PC-3 (cell line): ENCODE measurements around the gene CWF19L1. TPM values are rescaled to one million over a fixed set of nuclear protein-coding genes. Genes with fewer than 3 reads are reported as not detected.
"Not testable (repeated sequence)": the region's sequence is repeated elsewhere in the genome, so short reads cannot be mapped to it uniquely, and the experiment has no call there.

ENCODE experiments used
- ATAC-seq: fragments of 200-7000 bp; cut with Tn5 transposase; 2 replicates; pipeline ENCODE4 v1.9.1; 2020; ENCODE audit warnings: mild to moderate bottlenecking, moderate library complexity
- BruUV-seq: library from RNA; stranded (reverse); fragments of 400-500 nt; replicated peaks from 2 replicates; lab custom pipeline; 2021; lab: Mats Ljungman, UMichigan
- CTCF ChIA-PET: fragments of 300-600 bp; sonication (Branson Sonifier 250); formaldehyde crosslinking; loops from one replicate; lab custom pipeline; 2022; ENCODE audit warnings: antibody characterized with exemption; lab: Charles Lee
- POLR2A ChIA-PET: fragments of 300-600 bp; sonication (Branson Sonifier 250); formaldehyde crosslinking; loops from one replicate; lab custom pipeline; 2022; ENCODE audit warnings: antibody characterized with exemption; ENCODE audit not compliant: unreplicated experiment; lab: Charles Lee
- DNase-seq: peaks from one replicate; pipeline ENCODE4 v3.0.0-alpha.2; 2015
- H2AFZ ChIP-seq: fragments of 300-600 bp; sonication (generic); 2 replicates; pipeline ENCODE4 v1.6.0; 2016; ENCODE audit warnings: antibody characterized with exemption, low read length
- H3F3A ChIP-seq: fragments of 300-600 bp; sonication (generic); one replicate; pipeline ENCODE4 v1.6.0; 2017; ENCODE audit warnings: antibody characterized with exemption, low read length, control low read depth, mild to moderate bottlenecking; ENCODE audit not compliant: unreplicated experiment
- H3K27ac ChIP-seq: fragments of 300-600 bp; sonication (generic); 2 replicates; pipeline ENCODE4 v1.5.1; 2016; ENCODE audit warnings: mild to moderate bottlenecking, low read length
- H3K27me3 ChIP-seq: fragments of 300-600 bp; sonication (generic); 2 replicates; pipeline ENCODE4 v1.6.1; 2016; ENCODE audit warnings: low read length, mixed read lengths
- H3K36me3 ChIP-seq: fragments of 300-600 bp; sonication (generic); 2 replicates; pipeline ENCODE4 v1.6.1; 2016; ENCODE audit warnings: low read depth, mixed run types, low read length, mixed read lengths
- H3K4me1 ChIP-seq: fragments of 300-600 bp; sonication (generic); 2 replicates; pipeline ENCODE4 v1.5.1; 2016; ENCODE audit warnings: low read length; ENCODE audit not compliant: insufficient read depth
- H3K4me2 ChIP-seq: fragments of 300-600 bp; sonication (generic); 2 replicates; pipeline ENCODE4 v1.6.0; 2016; ENCODE audit warnings: low read length
- H3K4me3 ChIP-seq: fragments of 300-600 bp; sonication (generic); 2 replicates; pipeline ENCODE4 v1.5.1; 2016; ENCODE audit warnings: mild to moderate bottlenecking, low read length, mixed read lengths
- H3K79me2 ChIP-seq: fragments of 300-600 bp; sonication (generic); 2 replicates; pipeline ENCODE4 v1.6.1; 2017; ENCODE audit warnings: low read length, mixed read lengths
- H3K9ac ChIP-seq: fragments of 300-600 bp; sonication (generic); 2 replicates; pipeline ENCODE4 v1.6.0; 2016; ENCODE audit warnings: mild to moderate bottlenecking, low read length
- H3K9me2 ChIP-seq: fragments of 300-600 bp; sonication (generic); replicated peaks from 2 replicates; pipeline ENCODE4 v1.6.1; 2016; ENCODE audit warnings: mixed run types, low read length, mixed read lengths
- H3K9me3 ChIP-seq: fragments of 300-600 bp; sonication (generic); 2 replicates; pipeline ENCODE4 v1.6.1; 2016; ENCODE audit warnings: low read length, mixed read lengths
- H4K20me1 ChIP-seq: fragments of 300-600 bp; sonication (generic); 2 replicates; pipeline ENCODE4 v1.6.1; 2016; ENCODE audit warnings: low read length, mixed read lengths
- CTCF ChIP-seq: fragments of 300-600 bp; sonication (generic); conservative IDR thresholded peaks from 2 replicates; pipeline ENCODE4 v1.5.1; 2017; ENCODE audit warnings: antibody characterized with exemption, low read depth, mild to moderate bottlenecking, low read length
- EZH2 ChIP-seq: fragments of 300-600 bp; sonication (generic); IDR thresholded peaks from one replicate; pipeline ENCODE4 v1.6.1; 2017; ENCODE audit warnings: antibody characterized with exemption, mild to moderate bottlenecking, low read length; ENCODE audit not compliant: unreplicated experiment
- EZH2phosphoT487 ChIP-seq: fragments of 300-600 bp; sonication (generic); IDR thresholded peaks from 2 replicates; pipeline ENCODE4 v1.6.1; 2018; ENCODE audit warnings: mild to moderate bottlenecking, antibody characterized with exemption, low read length, borderline replicate concordance
- intact Hi-C: fragments of 100-400 bp; cut with micrococcal nuclease; formaldehyde crosslinking; loops from 2 replicates; pipeline ENCODE4 v1.9.0; 2023
- total RNA-seq: library from RNA; depleted of rRNA; stranded (reverse); fragments of >200 nt; gene quantifications from 2 replicates; pipeline ENCODE4 v1.2.3, GENCODE V29; 2014

Gene CWF19L1
- total RNA-seq, 1 experiment from 2014 or later = 31.4 TPM

- ChIA-PET POLR2A (no interaction called here), CTCF (no interaction called here)
- TF ChIP-seq EZH2phosphoT487 = no peak
- no peak for TF ChIP-seq EZH2
- TF ChIP-seq CTCF = no peak
- Histone ChIP-seq H3K9ac (no peak overlapping the region), H3K27ac (no peak overlapping the region), H3K9me3 (no peaks in the 10 kb centered on the region), H3K4me2 (no peak overlapping the region), H3K4me1 (peaks cover 15% of the 10 kb centered on the region), H3K9me2 (no peaks in the 10 kb centered on the region), H3F3A (no peaks in the 10 kb centered on the region), H3K36me3 (peaks cover 8% of the 10 kb centered on the region; the same call in 1 of the 2 replicates), H3K27me3 (no peaks in the 10 kb centered on the region), H4K20me1 (no peaks in the 10 kb centered on the region; the same call in 1 of the 2 replicates), H3K79me2 (peaks cover 45% of the 10 kb centered on the region), H3K4me3 (no peak overlapping the region), H2AFZ (no peak overlapping the region)
- no peak for ATAC-seq
- BruUV-seq = no TSS peak
- intact Hi-C loops = no loop called here
- DNase-seq = no peak
These were observed 15.5 kb upstream of the CWF19L1 start for GRCh38 chr10:100282907-100283306.

GRCh38 chr10:100276971-100277370 lies 9.5 kb upstream of the CWF19L1 start:
- H2AFZ ChIP-seq, H3K4me3 ChIP-seq, H3K27ac ChIP-seq, POLR2A ChIA-PET, DNase-seq, H4K20me1 ChIP-seq, H3K79me2 ChIP-seq, CTCF ChIA-PET, H3F3A ChIP-seq, BruUV-seq, intact Hi-C loops, H3K9ac ChIP-seq, H3K9me2 ChIP-seq, H3K9me3 ChIP-seq, ATAC-seq, H3K27me3 ChIP-seq, H3K4me2 ChIP-seq, H3K4me1 ChIP-seq: not testable (repeated sequence)
- peaks cover 11% of the 10 kb centered on the region for H3K36me3 ChIP-seq

GRCh38 chr10:100265821-100266485 lies 1.5 kb downstream of the CWF19L1 start:
- Histone ChIP-seq H3K36me3 (no peaks in the 10 kb centered on the region), H3K9me3 (no peaks in the 10 kb centered on the region), H4K20me1 (no peaks in the 10 kb centered on the region), H3K4me2 (peak overlapping the region; percentile 91), H3K4me1 (no peaks in the 10 kb centered on the region), H3K4me3 (peak overlapping the region; percentile 87), H3K9me2 (no peaks in the 10 kb centered on the region), H3K9ac (no peak overlapping the region), H2AFZ (no peak overlapping the region), H3K27me3 (no peaks in the 10 kb centered on the region), H3K27ac (no peak overlapping the region), H3F3A (no peaks in the 10 kb centered on the region), H3K79me2 (peaks cover 28% of the 10 kb centered on the region)
- intact Hi-C loops = no loop called here
- ChIA-PET POLR2A (no interaction called here), CTCF (no interaction called here)
- DNase-seq (no peak), ATAC-seq (no peak)
- no TSS peak for BruUV-seq
- TF ChIP-seq EZH2 (no peak), EZH2phosphoT487 (no peak), CTCF (no peak)
